K562 (cell line): ENCODE results near the gene RAB5B. TPM values are rescaled to one million over a fixed set of nuclear protein-coding genes. Genes with fewer than 3 reads are reported as not detected.
A peak's percentile ranks its signal among the peaks of the same experiment; 100 is the strongest.

Source experiments
- ETV6 ChIP-seq, 3 experiments: fragments of 150-350 bp in 1 of 3; sonication (generic) in 1 of 3; formaldehyde crosslinking in 1 of 3; IDR thresholded peaks; 2 replicates each; pipeline versions ENCODE4 v1.6.1 to v1.8.0; 2014 to 2022; ENCODE audit warnings: borderline replicate concordance in 2 of 3, low read depth in 2 of 3, antibody characterized with exemption in 1 of 3, low read length in 1 of 3, mild to moderate bottlenecking in 1 of 3, missing genetic modification reagents in 1 of 3
- FOXK1 ChIP-seq: sonication (generic); formaldehyde crosslinking; IDR thresholded peaks from 2 replicates; pipeline ENCODE4 v1.8.0; 2022; ENCODE audit warnings: missing genetic modification reagents, mild to moderate bottlenecking, borderline replicate concordance
- HNRNPUL1 ChIP-seq: fragments of 200-400 bp; formaldehyde crosslinking; IDR thresholded peaks from 2 replicates; pipeline ENCODE4 v1.6.1; 2017; ENCODE audit warnings: low read length
- ILK ChIP-seq: fragments of 450-650 bp; IDR thresholded peaks from 2 replicates; pipeline ENCODE4 v1.6.1; 2016; ENCODE audit warnings: missing genetic modification characterization, low read depth, mild to moderate bottlenecking, missing compliant biosample characterization, moderate library complexity, borderline replicate concordance
- KLF13 ChIP-seq: fragments of 450-650 bp; IDR thresholded peaks from 2 replicates; pipeline ENCODE4 v1.6.1; 2016; ENCODE audit warnings: missing genetic modification characterization, low read depth, mild to moderate bottlenecking, missing compliant biosample characterization, moderate library complexity, borderline replicate concordance
- MAZ ChIP-seq, 2 experiments: fragments of 450-650 bp in 1 of 2; sonication (generic) in 1 of 2; formaldehyde crosslinking; IDR thresholded peaks in 1 of 2; conservative IDR thresholded peaks in 1 of 2; 2 replicates each; pipeline versions ENCODE4 v1.4.0 to v1.5.0; 2020; ENCODE audit warnings: mild to moderate bottlenecking in 1 of 2, missing genetic modification reagents in 1 of 2
- POLR3A ChIP-seq: IDR thresholded peaks from 2 replicates; pipeline ENCODE4 v1.6.1; 2011; ENCODE audit warnings: borderline replicate concordance, mild to moderate bottlenecking, moderate library complexity; ENCODE audit not compliant: insufficient read length, insufficient read depth; ENCODE audit errors: extremely low read depth
- RB1 ChIP-seq: fragments of 450-650 bp; IDR thresholded peaks from 2 replicates; pipeline ENCODE4 v1.6.1; 2017; ENCODE audit warnings: low read depth, mild to moderate bottlenecking
- SMARCA5 ChIP-seq: fragments of 450-650 bp; IDR thresholded peaks from 2 replicates; pipeline ENCODE4 v1.6.1; 2016
- SMARCC2 ChIP-seq: fragments of 450-650 bp; IDR thresholded peaks from 2 replicates; pipeline ENCODE4 v1.6.1; 2017; ENCODE audit warnings: antibody characterized with exemption, moderate library complexity, mild to moderate bottlenecking, low read depth
- ZBTB7A ChIP-seq: IDR thresholded peaks from 2 replicates; pipeline ENCODE4 v1.6.1; 2011; ENCODE audit warnings: low read depth, mild to moderate bottlenecking, low read length, moderate library complexity, borderline replicate concordance; ENCODE audit not compliant: control insufficient read depth
- ZNF445 ChIP-seq: fragments of 250-450 bp; sonication (Bioruptor Pico); IDR thresholded peaks from 2 replicates; pipeline ENCODE4 v1.4.0; 2020; ENCODE audit warnings: low read depth, mild to moderate bottlenecking, moderate library complexity
- polyA plus RNA-seq, 8 experiments: library from polyadenylated mRNA; depleted of rRNA in 4 of 8; stranded (reverse) in 5 of 8; unstranded in 3 of 8; fragments of >200 nt; fragmentation: Nextera tagmentation in 2 of 8; fragmentation: Illumina TruSeq in 1 of 8; extraction: Ambion mirVana in 2 of 8; extraction: Trizol in 1 of 8; gene quantifications; 2 replicates each; pipeline versions ENCODE4 v1.2.1 to v1.2.3, GENCODE V29; 2011 to 2014; ENCODE audit warnings: inconsistent platforms in 1 of 8, missing spikeins in 1 of 8
- total RNA-seq, 7 experiments: library from RNA; depleted of rRNA in 6 of 7; stranded (reverse); fragments of >200 nt in 6 of 7; fragmentation: Illumina TruSeq in 2 of 7; extraction: Trizol in 2 of 7; gene quantifications; 2 replicates each; pipeline versions ENCODE4 v1.2.1 to v1.2.3, GENCODE V29; 2011 to 2021; ENCODE audit warnings: low replicate concordance in 1 of 7
- TF ChIP-seq, protein P1 (sequence below), 3 experiments: fragments of 200-800 bp in 1 of 3; fragments of 250-450 bp in 1 of 3; fragments of 450-650 bp in 1 of 3; sonication (Bioruptor Pico) in 1 of 3; sonication (Bioruptor generic) in 1 of 3; formaldehyde crosslinking in 1 of 3; IDR thresholded peaks; 2 replicates each; pipeline versions ENCODE4 v1.6.1 to v1.8.0; 2016 to 2022; ENCODE audit warnings: mild to moderate bottlenecking in 2 of 3, missing genetic modification characterization in 2 of 3, missing compliant biosample characterization in 1 of 3, moderate library complexity in 1 of 3
- TF ChIP-seq, protein P2 (sequence below): sonication (generic); formaldehyde crosslinking; IDR thresholded peaks from 2 replicates; pipeline ENCODE4 v1.8.0; 2022; ENCODE audit warnings: mild to moderate bottlenecking, missing genetic modification reagents, borderline replicate concordance
- TF ChIP-seq, protein P3 (sequence below), 2 experiments: IDR thresholded peaks; 2 replicates each; pipeline ENCODE4 v1.6.1; 2011; ENCODE audit warnings: borderline replicate concordance in 1 of 2, control low read depth in 1 of 2, low read depth in 1 of 2, low read length in 1 of 2, mild to moderate bottlenecking in 1 of 2, mixed read lengths in 1 of 2, moderate library complexity in 1 of 2; ENCODE audit not compliant: insufficient read depth in 1 of 2, insufficient read length in 1 of 2, poor library complexity in 1 of 2, severe bottlenecking in 1 of 2; ENCODE audit errors: extremely low read depth in 1 of 2
- TF ChIP-seq, protein P4 (sequence below): sonication (generic); formaldehyde crosslinking; IDR thresholded peaks from 2 replicates; pipeline ENCODE4 v1.8.0; 2022; ENCODE audit warnings: missing genetic modification reagents, mild to moderate bottlenecking, moderate library complexity, borderline replicate concordance

The RAB5B gene
- total and polyA plus RNA-seq, 9 of the 15 experiments (the other 6 are each of a cell fraction or from before 2014, with no cell fraction given), result 6.8 to 73.8 (median 25.2) TPM

DNA sequence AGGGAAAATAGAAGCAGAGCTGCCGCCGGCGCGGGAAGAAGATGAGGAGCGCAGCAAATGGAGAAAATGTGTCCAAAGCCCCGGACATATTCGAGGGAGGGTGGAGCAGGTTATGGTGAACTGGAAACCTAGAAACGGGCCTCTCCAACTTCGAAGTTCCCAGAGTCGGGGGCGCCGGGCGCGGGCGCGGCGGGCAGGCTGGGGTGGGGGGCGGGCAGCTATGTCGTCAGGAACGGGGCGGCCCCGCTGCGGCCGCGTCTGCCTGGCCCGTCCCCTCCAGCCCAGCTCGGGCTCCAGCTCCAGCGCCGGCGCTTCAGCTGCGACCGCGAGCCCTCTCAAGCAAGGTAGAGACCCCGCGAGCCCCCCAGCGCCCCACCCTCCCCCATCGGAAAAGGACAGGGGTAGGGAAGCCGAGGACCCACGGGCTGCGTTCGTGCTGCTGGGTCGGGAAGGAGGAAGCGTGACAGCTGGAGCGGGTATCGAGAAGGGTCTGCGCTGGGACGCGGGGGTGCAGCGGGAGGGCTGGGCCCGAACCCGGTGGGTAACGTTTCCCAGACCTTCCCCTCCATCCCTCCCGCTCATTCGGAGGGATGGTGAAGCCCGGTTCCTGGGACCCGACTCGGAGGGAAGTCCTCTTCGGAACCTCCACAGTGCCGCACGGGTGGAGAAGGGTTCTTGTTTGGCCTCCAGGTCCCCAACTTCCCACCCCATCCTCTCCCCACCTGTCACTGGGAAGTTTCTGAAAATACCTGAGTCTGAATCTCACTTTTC lies 41.9 kb upstream of the RAB5B start (continued):
- TF ChIP-seq ZBTB7A, result peak; percentile 38; the same call in 1 of the 2 replicates
- TF ChIP-seq HNRNPUL1, result no peak
- no peak for TF ChIP-seq SMARCC2
- TF ChIP-seq POLR3A, result no peak
- TF ChIP-seq SMARCA5, result no peak
- TF ChIP-seq, protein P1, sequence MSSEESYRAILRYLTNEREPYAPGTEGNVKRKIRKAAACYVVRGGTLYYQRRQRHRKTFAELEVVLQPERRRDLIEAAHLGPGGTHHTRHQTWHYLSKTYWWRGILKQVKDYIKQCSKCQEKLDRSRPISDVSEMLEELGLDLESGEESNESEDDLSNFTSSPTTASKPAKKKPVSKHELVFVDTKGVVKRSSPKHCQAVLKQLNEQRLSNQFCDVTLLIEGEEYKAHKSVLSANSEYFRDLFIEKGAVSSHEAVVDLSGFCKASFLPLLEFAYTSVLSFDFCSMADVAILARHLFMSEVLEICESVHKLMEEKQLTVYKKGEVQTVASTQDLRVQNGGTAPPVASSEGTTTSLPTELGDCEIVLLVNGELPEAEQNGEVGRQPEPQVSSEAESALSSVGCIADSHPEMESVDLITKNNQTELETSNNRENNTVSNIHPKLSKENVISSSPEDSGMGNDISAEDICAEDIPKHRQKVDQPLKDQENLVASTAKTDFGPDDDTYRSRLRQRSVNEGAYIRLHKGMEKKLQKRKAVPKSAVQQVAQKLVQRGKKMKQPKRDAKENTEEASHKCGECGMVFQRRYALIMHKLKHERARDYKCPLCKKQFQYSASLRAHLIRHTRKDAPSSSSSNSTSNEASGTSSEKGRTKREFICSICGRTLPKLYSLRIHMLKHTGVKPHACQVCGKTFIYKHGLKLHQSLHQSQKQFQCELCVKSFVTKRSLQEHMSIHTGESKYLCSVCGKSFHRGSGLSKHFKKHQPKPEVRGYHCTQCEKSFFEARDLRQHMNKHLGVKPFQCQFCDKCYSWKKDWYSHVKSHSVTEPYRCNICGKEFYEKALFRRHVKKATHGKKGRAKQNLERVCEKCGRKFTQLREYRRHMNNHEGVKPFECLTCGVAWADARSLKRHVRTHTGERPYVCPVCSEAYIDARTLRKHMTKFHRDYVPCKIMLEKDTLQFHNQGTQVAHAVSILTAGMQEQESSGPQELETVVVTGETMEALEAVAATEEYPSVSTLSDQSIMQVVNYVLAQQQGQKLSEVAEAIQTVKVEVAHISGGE (CRISPR knock-in tag; IDR thresholded peaks at IDR 0.05), result no peak
- TF ChIP-seq MAZ (CRISPR knock-in tag; conservative IDR thresholded peaks at IDR 0.05 in 1 of 2, IDR thresholded peaks at IDR 0.05 in 1 of 2), result peak in 1 of 2 experiments; percentile 12; a peak in 1 of 4 replicates
- no peak for TF ChIP-seq ILK (tag)
- TF ChIP-seq, protein P2, sequence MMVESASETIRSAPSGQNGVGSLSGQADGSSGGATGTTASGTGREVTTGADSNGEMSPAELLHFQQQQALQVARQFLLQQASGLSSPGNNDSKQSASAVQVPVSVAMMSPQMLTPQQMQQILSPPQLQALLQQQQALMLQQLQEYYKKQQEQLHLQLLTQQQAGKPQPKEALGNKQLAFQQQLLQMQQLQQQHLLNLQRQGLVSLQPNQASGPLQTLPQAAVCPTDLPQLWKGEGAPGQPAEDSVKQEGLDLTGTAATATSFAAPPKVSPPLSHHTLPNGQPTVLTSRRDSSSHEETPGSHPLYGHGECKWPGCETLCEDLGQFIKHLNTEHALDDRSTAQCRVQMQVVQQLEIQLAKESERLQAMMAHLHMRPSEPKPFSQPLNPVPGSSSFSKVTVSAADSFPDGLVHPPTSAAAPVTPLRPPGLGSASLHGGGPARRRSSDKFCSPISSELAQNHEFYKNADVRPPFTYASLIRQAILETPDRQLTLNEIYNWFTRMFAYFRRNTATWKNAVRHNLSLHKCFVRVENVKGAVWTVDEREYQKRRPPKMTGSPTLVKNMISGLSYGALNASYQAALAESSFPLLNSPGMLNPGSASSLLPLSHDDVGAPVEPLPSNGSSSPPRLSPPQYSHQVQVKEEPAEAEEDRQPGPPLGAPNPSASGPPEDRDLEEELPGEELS, result no peak
- TF ChIP-seq RB1, result 0 out of 2 replicates have a peak, but pooled peaks have one; percentile 17
- TF ChIP-seq, protein P3, sequence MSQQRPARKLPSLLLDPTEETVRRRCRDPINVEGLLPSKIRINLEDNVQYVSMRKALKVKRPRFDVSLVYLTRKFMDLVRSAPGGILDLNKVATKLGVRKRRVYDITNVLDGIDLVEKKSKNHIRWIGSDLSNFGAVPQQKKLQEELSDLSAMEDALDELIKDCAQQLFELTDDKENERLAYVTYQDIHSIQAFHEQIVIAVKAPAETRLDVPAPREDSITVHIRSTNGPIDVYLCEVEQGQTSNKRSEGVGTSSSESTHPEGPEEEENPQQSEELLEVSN (IDR thresholded peaks at IDR 0.05; ENCODE audit: borderline replicate concordance in 1 of 2, extremely low read depth in 1 of 2, insufficient read depth in 1 of 2, insufficient read length in 1 of 2, low read depth in 1 of 2, low read length in 1 of 2, poor library complexity in 1 of 2, severe bottlenecking in 1 of 2), result peak in 1 of 2 experiments; percentile 52
- no peak for TF ChIP-seq ETV6 (IDR thresholded peaks at IDR 0.05; ENCODE audit: borderline replicate concordance in 1 of 2, low read depth in 2 of 2, low read length in 1 of 2)
- TF ChIP-seq ETV6 (CRISPR knock-in tag; IDR thresholded peaks at IDR 0.05; ENCODE audit: borderline replicate concordance), result no peak
- no peak for TF ChIP-seq KLF13 (tag)
- no peak for TF ChIP-seq FOXK1
- no peak for TF ChIP-seq ZNF445
- TF ChIP-seq, protein P4, sequence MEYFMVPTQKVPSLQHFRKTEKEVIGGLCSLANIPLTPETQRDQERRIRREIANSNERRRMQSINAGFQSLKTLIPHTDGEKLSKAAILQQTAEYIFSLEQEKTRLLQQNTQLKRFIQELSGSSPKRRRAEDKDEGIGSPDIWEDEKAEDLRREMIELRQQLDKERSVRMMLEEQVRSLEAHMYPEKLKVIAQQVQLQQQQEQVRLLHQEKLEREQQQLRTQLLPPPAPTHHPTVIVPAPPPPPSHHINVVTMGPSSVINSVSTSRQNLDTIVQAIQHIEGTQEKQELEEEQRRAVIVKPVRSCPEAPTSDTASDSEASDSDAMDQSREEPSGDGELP (CRISPR knock-in tag), result no peak
